Activated CD4-positive, alpha-beta T cell treated with anti-CD3 and anti-CD28 coated beads, Interleukin-2, Interleukin-4, amounts not matched to agents 100 ng/mL and 50 ng/mL, durations not matched to agents 16 hours and 8 hours (primary cell): Measurements from ENCODE around the gene SCAPER.

ENCODE experiments used
- DNase-seq: peaks from one replicate; pipeline ENCODE4 v3.0.0-alpha.2; 2020; ENCODE audit warnings: low spot score

SCAPER gene, protein sequence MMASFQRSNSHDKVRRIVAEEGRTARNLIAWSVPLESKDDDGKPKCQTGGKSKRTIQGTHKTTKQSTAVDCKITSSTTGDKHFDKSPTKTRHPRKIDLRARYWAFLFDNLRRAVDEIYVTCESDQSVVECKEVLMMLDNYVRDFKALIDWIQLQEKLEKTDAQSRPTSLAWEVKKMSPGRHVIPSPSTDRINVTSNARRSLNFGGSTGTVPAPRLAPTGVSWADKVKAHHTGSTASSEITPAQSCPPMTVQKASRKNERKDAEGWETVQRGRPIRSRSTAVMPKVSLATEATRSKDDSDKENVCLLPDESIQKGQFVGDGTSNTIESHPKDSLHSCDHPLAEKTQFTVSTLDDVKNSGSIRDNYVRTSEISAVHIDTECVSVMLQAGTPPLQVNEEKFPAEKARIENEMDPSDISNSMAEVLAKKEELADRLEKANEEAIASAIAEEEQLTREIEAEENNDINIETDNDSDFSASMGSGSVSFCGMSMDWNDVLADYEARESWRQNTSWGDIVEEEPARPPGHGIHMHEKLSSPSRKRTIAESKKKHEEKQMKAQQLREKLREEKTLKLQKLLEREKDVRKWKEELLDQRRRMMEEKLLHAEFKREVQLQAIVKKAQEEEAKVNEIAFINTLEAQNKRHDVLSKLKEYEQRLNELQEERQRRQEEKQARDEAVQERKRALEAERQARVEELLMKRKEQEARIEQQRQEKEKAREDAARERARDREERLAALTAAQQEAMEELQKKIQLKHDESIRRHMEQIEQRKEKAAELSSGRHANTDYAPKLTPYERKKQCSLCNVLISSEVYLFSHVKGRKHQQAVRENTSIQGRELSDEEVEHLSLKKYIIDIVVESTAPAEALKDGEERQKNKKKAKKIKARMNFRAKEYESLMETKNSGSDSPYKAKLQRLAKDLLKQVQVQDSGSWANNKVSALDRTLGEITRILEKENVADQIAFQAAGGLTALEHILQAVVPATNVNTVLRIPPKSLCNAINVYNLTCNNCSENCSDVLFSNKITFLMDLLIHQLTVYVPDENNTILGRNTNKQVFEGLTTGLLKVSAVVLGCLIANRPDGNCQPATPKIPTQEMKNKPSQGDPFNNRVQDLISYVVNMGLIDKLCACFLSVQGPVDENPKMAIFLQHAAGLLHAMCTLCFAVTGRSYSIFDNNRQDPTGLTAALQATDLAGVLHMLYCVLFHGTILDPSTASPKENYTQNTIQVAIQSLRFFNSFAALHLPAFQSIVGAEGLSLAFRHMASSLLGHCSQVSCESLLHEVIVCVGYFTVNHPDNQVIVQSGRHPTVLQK (N-terminal part only)

DNA sequence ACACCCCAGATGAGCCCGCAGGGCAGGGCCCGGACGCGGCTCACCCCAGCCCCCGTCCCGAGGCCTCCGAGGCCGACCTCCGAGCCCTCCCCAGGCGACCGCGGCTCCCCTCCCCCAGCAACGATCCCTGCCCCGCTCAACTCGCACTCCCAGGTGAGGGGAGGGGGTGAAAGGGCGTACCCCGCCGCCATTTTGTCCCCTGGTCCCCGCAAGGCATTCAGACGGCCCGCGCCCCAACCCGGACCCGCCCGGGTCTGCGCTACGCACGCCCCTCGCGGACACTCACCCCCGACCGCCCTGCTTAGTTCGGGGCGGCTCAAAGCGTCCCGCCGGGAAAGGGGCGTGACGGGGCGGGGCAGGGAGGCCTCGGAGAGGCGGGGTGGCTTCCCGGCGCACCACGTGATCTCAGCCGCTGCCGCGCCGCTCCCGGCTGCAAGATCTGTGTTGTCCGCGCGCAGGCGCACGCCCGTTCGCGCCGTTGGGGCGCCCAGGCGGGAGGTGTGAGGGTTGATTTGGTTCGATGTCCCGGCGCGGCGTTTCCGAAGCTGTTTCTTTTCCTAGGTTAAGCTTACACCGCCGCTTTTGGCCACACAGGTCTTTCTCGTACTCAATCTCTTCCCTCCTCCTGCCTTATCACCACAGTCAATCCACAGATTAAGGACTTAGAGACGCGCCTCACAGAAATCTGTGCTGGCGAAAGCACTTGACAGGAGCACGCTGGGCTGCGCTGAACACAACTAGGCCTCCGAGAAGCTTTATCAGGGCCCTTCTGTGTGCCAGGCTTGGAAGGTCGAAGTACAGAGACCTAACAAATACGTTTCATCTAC lies at the start of gene SCAPER:
SCAPER (minus strand) TSS at position 328 of the 827 bp plus-strand sequence. CDS start 21,523 bp downstream, outside the sequence.
- peak; percentile 94 for DNase-seq

DNA sequence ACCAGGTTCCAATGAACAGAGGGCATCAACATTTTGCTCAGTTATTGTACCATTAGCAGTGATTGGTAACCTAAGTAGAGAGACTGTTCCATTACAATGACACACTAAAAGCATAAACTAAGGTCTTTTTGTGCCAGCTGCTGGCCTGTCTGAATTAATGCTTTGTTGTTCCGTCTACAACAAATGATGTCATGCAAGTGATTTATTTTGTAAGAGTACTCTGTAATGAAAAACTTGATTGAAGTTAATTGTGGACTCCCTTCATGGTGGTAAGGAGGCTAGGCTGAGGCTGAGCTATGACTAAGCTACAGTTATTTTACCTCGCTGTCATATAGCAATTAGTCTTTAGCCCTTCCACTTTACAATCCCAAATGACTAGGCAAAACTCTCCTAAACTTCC lies 49.6 kb upstream of the SCAPER start:
- DNase-seq, result no peak

GRCh38 chr15:76953913-76954312 lies 48.8 kb upstream of the SCAPER start:
- no peak for DNase-seq

GRCh38 chr15:76951220-76951619 lies 46.1 kb upstream of the SCAPER start:
- no peak for DNase-seq

- DNase-seq, result no peak
Measured at GRCh38 chr15:76947454-76947853, 42.3 kb upstream of the SCAPER start.

DNA sequence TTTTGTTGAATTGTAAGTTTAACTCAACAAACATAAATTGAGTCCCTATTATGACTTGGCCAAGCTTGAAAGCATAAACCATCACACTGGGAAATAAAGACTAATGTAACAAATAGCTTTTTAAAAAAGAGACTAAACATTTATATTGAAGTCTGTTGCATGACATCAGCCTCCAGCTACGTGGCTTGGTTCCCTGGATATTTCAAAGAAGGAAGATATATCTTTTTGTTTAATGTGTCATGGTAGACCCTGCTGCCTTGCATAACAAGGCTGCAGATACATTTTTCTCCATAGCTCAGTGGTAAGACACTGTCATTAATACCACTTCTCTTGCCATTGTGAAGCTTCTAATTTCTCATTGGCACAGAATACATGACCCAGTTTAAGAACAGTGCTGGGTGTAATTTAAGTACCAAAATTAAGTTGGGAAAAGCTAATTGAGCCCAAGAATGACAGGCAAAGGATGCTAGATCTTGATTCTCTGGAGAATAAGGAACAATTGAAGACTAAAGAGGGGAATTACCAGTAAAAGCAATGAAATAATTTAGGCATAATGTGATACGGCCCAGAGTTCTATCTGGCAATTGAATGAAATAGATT lies 40.5 kb upstream of the SCAPER start:
- no peak for DNase-seq

GRCh38 chr15:76942331-76942730 lies 37.2 kb upstream of the SCAPER start:
- DNase-seq, result no peak

DNA sequence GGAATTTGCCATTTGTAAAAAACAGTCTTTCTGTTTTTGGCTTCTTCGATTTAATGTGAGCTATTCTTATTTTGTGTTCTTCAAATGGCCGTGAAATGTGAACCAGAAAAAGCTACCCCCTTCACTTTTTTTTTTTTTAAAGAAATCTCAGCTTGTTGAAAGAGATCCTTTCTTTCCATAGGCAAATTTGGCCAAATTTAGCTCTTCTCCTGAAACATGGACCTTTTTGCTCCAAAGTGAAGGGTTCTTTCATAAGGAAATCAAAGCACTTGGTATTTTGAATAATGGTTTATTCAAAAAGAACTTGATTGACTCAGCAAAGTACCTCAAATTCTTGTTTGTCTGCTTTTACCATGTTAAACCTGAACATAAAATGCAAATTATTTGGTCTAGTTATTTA lies 36.5 kb upstream of the SCAPER start:
- DNase-seq, result no peak

DNA sequence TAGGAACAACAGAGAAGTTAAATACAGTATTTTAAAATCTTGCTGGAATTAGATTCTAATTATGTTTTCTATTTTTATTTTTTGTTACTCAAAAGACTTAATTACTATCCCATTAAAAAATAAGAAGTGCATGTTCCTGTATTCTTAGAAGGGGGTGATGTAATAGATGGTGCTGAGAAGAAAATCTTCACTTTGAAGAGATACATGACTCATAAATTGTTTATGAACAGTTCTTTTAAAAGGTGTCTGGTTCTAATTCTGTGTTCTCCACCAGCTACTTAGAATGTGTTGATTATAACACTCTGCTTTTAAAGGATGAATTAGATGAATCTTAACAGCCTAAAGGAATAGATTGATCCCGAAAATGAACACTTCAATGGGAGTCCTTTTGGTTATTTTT lies 34.6 kb upstream of the SCAPER start:
- DNase-seq, result no peak

DNA sequence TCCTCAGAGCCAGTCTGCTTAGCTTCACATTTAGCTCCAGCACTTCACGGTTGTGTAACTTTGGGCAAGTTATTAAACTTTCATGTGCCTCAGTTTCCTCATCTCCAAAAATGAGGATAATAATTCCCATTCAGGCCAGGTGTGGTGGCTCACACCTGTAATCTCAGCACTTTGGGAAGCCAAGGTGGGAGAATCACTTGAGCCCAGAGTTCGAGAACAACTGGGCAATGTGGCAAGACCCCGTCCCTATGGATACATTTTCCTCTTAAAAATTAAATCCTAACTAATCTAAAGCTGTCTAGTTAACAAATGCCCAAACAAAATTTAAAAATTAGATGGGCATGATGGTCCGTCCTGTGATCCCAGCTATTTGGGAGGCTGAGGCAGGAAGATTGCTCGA lies 33.6 kb upstream of the SCAPER start:
- DNase-seq, result no peak

DNA sequence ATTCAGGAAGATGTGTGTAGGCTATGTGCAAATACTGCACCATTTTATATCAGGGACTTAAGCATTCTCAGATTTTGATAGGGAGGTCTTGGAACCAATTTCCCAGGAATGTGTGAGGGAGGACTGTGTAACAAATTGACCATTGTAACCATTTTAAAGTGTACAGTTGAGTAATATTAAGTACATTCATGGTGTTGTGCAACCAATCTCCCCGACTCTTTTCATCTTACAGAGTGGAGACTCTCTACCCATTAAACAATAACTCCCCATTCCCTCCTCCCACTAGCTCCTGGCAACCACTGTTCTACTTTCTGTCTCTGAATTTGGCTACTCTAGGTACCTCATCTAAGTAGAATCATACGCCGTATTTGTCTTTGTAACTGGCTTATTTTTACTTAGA lies 31.5 kb upstream of the SCAPER start:
- no peak for DNase-seq

DNA sequence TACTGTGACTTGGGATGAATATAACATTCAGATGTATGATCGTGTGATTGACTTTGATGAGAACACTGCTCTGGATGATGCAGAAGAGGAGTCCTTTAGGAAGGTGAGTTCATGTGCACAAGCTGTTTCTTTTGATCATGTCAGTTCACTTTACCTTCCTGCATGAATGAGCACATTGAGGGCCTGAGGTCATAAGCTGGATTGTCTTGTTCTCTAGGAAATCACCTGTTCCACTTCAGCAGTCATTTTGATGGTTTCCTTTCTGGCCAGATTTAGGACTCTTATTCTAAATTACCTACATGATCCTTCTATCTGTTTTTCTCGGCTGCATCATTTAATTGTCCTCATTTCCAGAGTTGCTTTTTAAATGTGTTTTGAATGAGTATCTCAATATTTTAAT lies 30.5 kb upstream of the SCAPER start:
- DNase-seq, result no peak

DNA sequence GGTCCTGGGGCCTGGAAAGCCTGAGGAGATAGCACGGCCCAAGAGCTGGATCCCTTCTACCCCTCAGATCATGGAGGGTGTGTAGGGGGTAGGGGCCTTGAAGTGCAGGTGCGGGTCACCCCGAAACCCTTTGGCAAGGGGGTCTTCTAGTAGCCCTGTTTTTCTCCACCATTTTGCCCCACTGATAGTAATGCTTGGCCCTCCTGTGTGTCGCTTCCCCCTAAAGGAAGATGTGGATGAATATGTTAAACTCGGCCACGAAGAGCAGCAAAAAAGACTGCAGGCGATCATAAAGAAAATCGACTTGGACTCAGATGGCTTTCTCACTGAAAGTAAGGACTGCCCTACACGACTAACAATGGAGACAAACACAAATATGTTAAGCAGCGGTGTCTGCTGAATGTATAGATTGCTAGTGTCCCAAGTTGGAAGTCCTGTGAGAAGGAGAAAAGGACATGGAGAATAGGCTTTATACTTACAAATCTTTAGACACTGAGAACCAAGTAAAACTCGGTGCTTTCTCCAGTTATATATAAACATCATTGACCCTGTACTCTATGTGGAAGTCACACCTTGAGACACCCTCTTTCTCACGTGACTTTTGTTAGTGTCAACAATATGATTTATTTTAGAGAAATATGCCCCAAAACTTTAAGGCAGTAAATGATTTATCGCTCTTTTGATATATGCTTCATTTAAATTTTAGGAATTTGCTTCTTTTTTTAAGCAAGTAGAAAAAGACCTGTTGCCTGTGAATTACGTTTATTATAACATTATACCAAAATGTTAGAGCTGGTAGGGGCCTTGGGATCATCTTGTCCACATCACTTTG lies 27.2 kb upstream of the SCAPER start:
- DNase-seq, result no peak

DNA sequence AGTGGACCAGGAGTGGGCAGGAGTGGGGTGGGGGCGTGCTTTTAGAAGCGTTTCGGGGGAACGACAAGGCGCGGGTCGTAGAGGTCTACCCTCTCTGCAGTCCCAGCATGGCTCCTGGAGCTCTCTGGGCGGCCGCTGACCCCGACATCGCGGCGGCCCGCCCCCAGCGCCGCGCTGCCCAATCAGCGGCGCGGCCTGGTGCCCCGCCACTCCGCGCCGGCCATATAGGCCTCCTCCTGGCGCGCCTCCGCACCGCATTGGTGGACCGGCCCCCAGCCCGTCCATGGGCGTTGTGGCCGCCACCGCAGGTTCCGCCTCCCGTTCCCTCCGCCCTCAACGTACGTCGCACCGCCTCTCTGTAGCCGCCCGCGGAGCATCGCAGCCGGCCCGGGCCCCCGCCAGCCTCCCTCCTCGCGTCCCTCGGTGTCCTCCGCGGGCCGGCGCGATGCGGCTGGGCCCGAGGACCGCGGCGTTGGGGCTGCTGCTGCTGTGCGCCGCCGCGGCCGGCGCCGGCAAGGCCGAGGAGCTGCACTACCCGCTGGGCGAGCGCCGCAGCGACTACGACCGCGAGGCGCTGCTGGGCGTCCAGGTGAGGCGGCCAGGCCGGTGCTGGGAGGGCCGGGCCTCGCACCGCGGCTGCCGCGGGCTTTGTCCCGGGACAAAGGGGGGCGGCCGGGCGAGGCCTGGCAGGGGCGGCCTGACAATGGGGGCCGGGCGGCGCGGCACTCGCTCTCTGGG lies 26.4 kb upstream of the SCAPER start, which contains the start of gene RCN2:
RCN2 (plus strand) TSS at position 353 of the 738 bp plus-strand sequence; CDS start at position 446, 93 bp downstream.
- DNase-seq, result peak; percentile 95

DNA sequence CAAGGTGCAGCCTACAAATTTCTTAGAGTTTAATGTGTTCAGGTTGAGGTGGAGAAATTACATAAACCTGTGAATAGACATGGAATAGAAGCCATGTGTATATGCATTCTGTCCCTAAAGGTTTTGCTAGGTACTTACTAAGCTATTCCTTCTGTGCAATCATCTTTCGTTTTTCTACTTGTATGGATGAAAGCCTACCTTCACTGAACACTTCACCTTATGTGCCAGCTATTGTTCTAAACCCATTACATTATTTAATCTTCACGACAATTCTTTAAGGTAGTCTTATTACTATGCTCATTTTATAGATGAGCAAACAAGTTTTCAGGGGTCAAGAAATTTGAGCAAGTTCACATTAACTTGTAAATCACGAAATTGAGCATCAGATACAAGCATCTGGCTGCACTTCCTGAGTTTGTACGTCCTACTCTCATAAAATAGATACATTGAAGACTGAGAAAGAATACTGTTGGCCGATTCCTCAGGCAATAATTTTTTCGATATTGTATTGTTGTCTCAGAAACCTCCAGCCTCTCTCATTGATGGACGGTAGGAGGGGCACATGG lies 25.8 kb upstream of the SCAPER start:
- no peak for DNase-seq

GRCh38 chr15:76929011-76929760 lies 24.0 kb upstream of the SCAPER start:
- no peak for DNase-seq

DNA sequence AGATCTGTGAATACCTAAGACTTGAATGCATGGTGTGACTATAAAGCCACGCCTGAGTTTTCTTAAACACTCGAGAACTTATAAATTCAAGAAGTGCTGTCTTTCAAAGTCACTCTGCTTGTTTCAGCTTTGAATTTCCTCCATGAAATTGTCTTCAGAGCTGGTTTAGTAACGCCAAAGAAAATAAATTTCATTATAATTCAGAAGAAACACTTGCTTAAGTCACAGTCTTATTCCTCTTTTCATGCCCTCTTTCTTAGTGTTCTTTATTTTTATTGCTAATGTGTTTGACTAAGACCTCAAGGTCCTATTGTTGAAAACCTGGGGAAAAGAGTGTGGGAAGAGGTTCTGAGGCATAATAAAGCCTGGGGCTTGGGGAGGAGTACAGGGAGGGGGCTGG lies 23.1 kb upstream of the SCAPER start:
- no peak for DNase-seq

DNA sequence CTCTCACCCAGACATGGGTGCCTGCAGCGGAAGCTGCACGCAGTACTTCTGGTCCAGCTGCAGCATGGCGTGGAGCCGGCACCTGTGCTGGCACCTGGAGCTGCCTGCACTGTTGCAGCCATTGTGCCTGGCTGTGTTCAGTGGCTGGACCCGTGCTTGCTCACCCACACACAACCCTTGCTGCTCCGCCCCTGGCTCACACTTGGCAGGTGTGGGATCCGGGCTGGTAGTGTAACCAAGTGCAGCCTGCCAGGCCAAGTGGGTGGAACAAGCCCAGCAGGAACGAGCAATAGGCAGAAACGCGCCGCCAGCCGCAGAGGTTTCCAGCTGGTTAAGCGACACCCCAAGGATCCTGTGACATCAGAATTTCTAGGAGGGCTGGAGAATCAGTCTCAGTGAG lies 11.2 kb upstream of the SCAPER start:
- no peak for DNase-seq
